HL-60/S4 treated with phorbol 12-myristate 13-acetate at 8.2 ng/mL for 4 days and 3 days (cell line): ENCODE data around the gene WNK2.
"Not testable (repeated sequence)": the region's sequence is repeated elsewhere in the genome, so short reads cannot be mapped to it uniquely, and the experiment has no call there.

Source experiments
- in situ Hi-C: fragments of 300-500 bp; cut with MboI; formaldehyde crosslinking; loops from 2 replicates; pipeline ENCODE4 v1.15.0; 2022; ENCODE audit warnings: low sequenced_read_pairs

The WNK2 gene

GRCh38 chr9:93319301-93319991, 135.5 kb downstream of the WNK2 start:
- in situ Hi-C loops = loop anchor here (25.0 kb wide), 1 partner anchor 357 kb away; no protein-coding TSS in a partner anchor

- in situ Hi-C loops = loop anchor here (25.0 kb wide), 1 partner anchor 358 kb away; no protein-coding TSS in a partner anchor
Observed at GRCh38 chr9:93319992-93320500, 136.1 kb downstream of the WNK2 start.

GRCh38 chr9:93320591-93321219, 136.8 kb downstream of the WNK2 start:
- in situ Hi-C loops = loop anchor here (25.0 kb wide), 1 partner anchor 358 kb away; no protein-coding TSS in a partner anchor

- in situ Hi-C loops = loop anchor here (25.0 kb wide), 1 partner anchor 359 kb away; no protein-coding TSS in a partner anchor
Observed at GRCh38 chr9:93321220-93321610, 137.3 kb downstream of the WNK2 start.

GRCh38 chr9:93323446-93323954, 139.6 kb downstream of the WNK2 start:
- in situ Hi-C loops = loop anchor here (25.0 kb wide), 1 partner anchor 361 kb away; no protein-coding TSS in a partner anchor

GRCh38 chr9:93324191-93324834, 140.4 kb downstream of the WNK2 start:
- in situ Hi-C loops = loop anchor here (25.0 kb wide), 1 partner anchor 362 kb away; no protein-coding TSS in a partner anchor

GRCh38 chr9:93325307-93326035, 141.5 kb downstream of the WNK2 start:
- in situ Hi-C loops = no loop called here

- in situ Hi-C loops = no loop called here
Observed at GRCh38 chr9:93326056-93326455, 142.1 kb downstream of the WNK2 start.

- in situ Hi-C loops = no loop called here
Observed at GRCh38 chr9:93326654-93327053, 142.7 kb downstream of the WNK2 start.

- in situ Hi-C loops = no loop called here
Observed at GRCh38 chr9:93329629-93330280, 145.8 kb downstream of the WNK2 start.

GRCh38 chr9:93332317-93332716, 148.4 kb downstream of the WNK2 start:
- in situ Hi-C loops = no loop called here

- in situ Hi-C loops = no loop called here
Observed at GRCh38 chr9:93336720-93337119, 152.8 kb downstream of the WNK2 start.

GRCh38 chr9:93338196-93338595, 154.3 kb downstream of the WNK2 start:
- in situ Hi-C loops = not testable (repeated sequence)

GRCh38 chr9:93340091-93340490, 156.2 kb downstream of the WNK2 start:
- in situ Hi-C loops = no loop called here

GRCh38 chr9:93341820-93342219, 157.9 kb downstream of the WNK2 start:
- in situ Hi-C loops = not testable (repeated sequence)

GRCh38 chr9:93342428-93342827, 158.5 kb downstream of the WNK2 start:
- in situ Hi-C loops = not testable (repeated sequence)

- in situ Hi-C loops = no loop called here
Observed at GRCh38 chr9:93343663-93344062, 159.7 kb downstream of the WNK2 start.

GRCh38 chr9:93345643-93346230, 161.8 kb downstream of the WNK2 start:
- in situ Hi-C loops = no loop called here

- in situ Hi-C loops = no loop called here
Observed at GRCh38 chr9:93346231-93347112, 162.5 kb downstream of the WNK2 start.
